Ramos (cell line): ENCODE results near the gene IFI27L1.
"Not testable (repeated sequence)": the region's sequence is repeated elsewhere in the genome, so short reads cannot be mapped to it uniquely, and the experiment has no call there.

Experiments used
- in situ Hi-C: fragments of 300-500 bp; cut with MboI; formaldehyde crosslinking; loops from one replicate; pipeline ENCODE4 v1.14.3; 2022; ENCODE audit warnings: low sequenced_read_pairs; ENCODE audit not compliant: unreplicated experiment

Gene IFI27L1

GRCh38 chr14:94072076-94072475 lies 9.0 kb upstream of the IFI27L1 start:
- in situ Hi-C loops = not testable (repeated sequence)

DNA sequence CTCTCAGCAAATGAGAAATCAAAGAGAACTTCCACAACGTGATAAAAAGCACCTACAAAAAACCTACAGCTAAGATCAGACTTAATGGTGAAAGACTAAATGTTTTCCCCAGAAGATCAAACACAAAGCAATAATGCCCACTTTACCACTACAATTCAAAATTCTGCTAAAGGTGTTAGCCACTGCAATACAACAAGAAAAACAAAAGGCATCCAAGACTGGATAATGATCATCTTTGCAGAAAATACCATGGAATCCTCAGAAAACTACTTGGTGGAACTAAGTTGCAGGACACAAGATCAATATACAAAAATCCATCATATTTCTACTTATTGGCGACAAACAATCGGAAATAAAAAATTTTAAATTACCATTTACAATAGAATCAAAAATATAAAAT lies 6.6 kb upstream of the IFI27L1 start:
- in situ Hi-C loops = no loop called here

GRCh38 chr14:94075008-94075407 lies 6.1 kb upstream of the IFI27L1 start:
- in situ Hi-C loops = no loop called here

DNA sequence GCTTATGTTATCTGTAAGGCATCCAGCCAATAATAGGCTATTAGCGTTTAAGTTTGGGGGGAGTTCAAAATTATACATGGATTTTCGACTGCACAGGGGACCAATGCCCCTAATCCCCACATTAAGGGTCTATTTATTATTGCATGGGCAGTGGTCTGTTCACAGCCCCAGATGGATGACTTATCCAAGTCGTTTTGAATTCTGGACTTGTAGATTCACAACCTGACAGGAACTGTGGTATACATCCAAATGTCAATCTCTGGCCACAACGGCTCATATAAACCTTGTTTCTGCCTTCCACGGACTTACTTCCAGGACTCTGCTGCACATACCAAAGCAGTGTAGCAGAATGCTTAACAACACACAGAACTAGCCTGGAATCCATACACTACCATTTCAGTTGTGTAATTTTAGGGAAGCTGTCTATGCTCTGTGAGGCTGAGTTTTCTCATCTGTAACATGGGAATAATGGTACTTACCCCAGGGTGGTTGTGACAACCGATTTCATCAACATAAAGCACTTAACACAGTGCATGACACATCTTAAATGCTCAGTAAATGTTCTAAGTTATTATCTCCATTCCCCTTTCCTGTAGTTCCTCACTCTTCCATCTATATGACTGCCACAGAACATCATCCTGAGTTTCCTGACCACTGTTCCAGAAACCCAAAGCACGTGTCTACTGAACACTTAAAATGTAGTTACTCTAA lies 3.8 kb upstream of the IFI27L1 start:
- in situ Hi-C loops = no loop called here

DNA sequence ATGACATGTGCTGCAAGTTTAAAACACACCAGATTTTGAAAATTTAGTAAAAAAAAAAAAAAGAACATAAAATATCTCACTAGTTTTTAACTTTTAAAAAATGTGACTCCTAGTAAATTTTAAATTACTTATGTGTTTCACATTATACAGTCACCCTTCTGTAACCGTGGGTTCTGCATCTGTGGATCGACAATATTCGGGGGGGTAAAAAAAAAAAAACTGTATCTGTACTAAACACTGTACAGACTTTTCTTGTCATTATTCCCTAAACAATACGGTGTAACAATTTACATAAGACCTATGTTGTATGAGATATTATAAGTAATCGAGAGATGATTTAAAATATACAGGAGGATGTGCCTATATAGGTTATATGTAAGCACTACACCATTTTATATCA lies 3.3 kb upstream of the IFI27L1 start:
- in situ Hi-C loops = no loop called here

DNA sequence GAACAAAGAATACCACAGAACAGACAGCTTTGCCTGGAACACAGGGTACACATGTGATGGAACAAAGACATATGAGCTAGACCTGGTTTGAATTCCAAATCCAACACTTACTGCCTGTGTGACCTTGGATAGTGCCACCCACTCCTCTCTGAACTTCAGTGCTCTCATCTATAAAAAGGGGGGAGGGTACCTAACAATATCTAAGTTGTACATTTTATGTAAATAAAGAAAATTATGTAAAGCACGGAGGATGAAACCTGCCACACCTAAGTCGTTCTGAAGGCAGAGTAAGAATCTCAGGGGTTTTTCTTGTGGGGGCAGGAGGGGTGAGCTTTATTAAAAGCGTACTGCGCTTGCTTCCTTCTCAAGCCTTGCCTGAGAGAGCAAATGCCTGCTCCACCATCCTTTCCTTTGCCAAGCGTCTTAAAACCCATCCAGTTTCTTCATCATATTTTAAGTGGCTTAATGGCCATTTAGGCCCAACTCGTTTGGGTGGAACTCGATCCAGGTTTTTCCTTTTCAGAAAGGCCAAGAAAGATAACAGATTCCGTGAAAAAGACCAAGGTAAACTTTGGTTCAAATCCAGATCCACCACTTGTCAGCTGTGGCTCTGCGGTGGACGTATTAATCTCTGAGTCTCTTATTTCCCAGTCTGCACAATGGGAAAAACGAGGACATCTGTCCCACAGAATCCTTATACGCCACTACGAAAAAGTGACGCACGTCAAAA lies 1.1 kb upstream of the IFI27L1 start:
- in situ Hi-C loops = no loop called here

DNA sequence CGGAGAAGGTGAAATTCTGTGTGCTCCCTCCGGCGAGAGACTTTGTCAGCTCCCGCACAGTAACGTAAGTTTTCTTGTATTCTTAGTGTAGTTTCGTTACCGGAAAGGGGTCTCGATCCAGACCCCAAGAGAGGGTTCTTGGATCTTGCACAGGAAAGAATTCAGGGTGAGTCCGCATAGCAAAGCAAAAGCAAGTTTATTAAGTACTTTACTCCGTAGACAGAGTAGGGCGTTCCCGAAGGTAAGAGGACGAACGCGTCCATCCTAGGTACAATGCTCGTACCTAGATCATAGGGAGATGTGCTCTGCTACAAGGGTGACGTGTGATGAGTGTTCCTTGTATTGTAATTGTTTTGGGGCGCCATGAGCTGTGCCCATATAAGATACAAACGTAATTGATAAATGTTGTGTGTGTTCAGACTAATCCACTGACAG lies 293 bp downstream of the IFI27L1 start:
- in situ Hi-C loops = no loop called here

DNA sequence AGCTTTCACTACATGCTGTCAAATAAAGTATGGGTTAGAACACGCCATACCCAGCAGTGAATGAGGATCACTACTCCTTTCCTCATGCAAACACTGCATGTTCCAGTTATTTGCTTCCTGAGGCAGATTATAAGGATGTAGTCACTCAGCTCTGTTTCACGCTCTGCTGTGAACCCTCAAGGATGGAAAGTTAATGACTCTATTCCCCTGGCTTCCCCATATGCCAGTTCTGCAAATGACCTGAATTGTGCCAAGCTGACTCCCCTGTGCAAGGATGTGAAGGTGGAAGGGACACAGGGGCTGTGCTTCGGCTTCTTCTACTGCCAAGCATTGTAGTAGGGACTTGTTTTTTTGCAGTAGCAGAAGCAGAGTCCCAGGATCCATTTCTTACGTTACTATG lies 6.8 kb downstream of the IFI27L1 start:
- in situ Hi-C loops = no loop called here

- in situ Hi-C loops = no loop called here
These were observed 7.4 kb downstream of the IFI27L1 start for GRCh38 chr14:94088516-94088915.

DNA sequence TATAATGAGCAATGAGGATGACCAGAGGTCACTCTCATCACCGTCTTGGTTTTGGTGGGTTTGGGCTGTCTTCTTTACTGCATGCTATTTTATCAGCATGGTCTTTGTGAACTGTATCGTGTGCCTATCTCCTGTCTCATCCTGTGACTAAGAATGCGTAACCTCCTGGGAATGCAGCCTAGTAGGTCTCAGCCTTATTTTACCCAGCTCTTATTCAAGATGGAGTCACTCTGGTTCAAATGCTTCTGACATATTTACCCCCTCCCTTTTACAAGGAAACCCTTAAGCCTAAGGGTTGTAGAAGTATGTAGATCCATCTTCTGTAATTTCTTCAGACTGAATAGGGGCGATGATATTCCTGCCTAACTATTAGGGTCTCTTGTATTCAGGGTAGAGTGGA lies 8.4 kb downstream of the IFI27L1 start:
- in situ Hi-C loops = no loop called here

GRCh38 chr14:94093418-94093817 lies 12.3 kb downstream of the IFI27L1 start:
- in situ Hi-C loops = no loop called here

GRCh38 chr14:94097091-94097490 lies 16.0 kb downstream of the IFI27L1 start:
- in situ Hi-C loops = no loop called here

DNA sequence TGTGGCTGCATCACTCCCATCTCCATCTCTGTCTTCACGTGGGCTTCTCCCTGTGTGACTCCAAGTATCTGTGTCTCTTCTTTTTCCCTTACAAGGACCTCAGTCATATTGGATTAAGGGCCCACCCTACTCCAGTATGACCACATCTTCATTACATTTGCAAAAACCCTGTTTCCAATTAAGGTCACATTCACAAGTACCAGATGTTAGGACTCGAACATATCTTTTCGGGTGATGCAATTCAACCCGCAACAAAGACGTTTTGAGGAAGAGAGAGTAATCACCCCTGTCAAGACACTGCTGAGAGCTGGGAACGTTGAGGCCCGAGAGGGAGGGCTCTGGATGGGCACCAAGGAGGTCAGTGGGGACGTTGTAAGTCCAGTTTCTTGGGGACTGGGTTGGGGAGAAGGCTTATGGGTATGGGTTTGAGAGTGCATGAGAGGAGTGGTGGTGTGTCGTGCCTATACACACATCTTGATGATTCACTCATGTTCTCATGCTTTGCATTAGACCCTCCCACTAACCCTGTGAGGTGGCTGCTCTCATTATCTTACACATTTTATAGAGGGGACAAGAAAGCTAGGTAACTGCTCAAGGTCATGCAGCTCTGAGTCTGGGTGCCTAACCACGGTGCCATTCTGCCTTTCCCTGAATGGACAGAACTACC lies 17.3 kb downstream of the IFI27L1 start:
- in situ Hi-C loops = no loop called here

DNA sequence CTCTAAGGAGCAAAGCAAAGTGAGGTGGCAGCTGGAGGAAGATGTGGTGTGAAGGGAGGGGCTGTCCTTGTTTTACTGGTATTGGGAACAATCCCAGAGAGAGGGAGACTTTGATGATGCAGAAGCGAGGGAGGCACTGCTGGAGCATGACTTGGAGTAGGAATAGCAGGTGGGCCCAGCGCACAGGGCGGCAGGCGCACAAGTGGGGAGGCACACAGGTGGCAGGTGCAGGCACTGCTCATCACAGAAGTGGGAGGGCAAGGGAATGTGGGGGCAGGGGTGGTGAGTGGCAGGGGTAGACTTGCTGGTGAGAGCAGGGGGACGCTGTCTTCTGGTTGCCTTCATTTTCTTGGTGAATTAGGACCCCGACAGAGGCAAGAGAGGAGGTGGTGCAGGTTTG lies 17.9 kb downstream of the IFI27L1 start:
- in situ Hi-C loops = no loop called here

DNA sequence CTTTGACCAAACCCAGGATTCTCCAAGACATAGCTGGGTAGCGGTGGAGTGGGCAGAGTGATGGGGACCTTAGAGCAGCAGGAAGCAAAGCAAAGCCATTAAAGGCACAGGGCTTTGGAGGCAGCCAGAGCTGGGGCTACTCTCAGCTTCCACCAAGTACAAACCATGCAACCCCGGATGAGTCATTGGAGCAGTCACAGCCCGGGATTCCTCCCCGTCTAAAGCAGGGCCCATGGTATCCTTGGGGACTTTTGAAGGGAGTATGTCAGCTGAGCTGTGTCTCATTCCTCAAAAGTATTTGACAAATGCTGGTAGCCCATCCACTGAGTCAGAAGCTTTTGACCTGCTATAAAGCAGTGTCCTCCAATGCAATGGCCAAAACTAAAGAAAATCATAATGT lies 19.7 kb downstream of the IFI27L1 start:
- in situ Hi-C loops = no loop called here

DNA sequence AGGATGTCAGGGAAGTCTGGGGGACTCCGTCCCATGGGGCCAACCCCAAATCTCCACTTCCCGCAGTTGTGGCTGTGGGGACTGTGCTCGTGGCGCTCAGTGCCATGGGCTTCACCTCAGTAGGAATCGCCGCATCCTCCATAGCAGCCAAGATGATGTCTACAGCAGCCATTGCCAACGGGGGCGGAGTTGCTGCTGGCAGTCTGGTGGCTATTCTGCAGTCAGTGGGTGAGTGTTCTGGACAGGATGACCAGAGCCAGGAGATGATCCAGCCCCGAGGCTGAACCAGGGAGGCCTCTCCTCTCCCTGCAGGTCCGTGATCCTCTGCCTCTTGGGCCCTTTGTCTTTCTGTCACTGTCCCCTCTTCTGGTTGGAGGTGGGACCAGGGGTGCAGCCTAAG lies 20.6 kb downstream of the IFI27L1 start:
- in situ Hi-C loops = no loop called here

GRCh38 chr14:94102768-94103482 lies 21.8 kb downstream of the IFI27L1 start:
- in situ Hi-C loops = no loop called here

DNA sequence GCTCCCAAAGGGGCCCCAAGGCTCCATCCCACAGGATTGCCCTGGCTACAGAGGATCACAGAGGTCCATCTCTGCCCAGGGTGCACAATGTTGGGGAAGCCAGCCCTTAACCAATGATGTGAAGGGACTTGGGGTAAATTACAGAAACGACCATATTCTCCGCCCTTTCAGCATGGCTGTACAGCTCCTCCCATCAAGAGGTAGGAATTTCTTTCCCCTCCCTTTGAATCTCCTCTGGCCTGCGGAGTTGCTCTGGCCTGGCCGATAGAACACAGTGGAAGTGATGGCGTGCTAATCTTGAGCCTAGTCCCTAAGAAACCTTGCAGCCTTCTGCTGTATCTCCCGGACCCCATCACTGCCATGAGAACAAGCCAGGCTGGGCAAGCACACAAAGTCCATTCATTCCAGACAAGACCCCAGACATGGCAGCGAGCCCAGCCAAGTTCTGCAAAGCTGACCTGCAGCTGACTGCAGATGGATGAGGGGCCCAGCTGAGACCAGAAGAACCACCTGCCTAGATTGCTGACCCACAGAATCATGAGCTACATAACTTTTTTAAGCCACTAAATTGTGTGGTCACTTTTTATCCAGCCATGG lies 22.5 kb downstream of the IFI27L1 start:
- in situ Hi-C loops = no loop called here

DNA sequence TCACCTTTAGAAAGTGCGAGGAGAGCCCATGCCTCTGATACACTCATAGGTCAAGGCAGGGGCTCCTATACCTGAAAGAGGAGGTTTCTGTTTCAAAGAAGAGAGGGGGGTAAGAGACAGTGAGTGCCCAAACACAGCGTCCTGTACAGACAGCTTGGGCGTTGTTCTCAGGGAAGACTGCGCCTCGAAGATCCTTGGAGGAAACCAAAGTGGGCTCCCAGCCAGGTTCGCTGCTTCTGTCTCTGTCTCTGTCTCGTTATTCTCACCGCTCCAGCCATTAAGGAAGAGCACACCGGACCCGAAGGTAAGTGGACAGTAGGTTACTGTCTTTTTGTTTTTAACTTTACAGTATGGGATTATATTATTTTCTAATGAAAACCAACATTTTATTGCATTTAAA lies 23.6 kb downstream of the IFI27L1 start:
- in situ Hi-C loops = no loop called here

- in situ Hi-C loops = no loop called here
These were observed 28.8 kb downstream of the IFI27L1 start for GRCh38 chr14:94109915-94110250.
